Omental fat pad (tissue), 4 donors: ENCODE measurements around the gene NT5C1A. TPM values are rescaled to one million over a fixed set of nuclear protein-coding genes. Genes with fewer than 3 reads are reported as not detected.

ENCODE experiments used
- ATAC-seq: fragments of 150-250 bp; one replicate; pipeline ENCODE4 v1.9.1; 2016; ENCODE audit warnings: mild to moderate bottlenecking, moderate library complexity; ENCODE audit not compliant: low FRiP score
- DNase-seq: peaks from one replicate; pipeline ENCODE4 v3.0.0-alpha.2; 2019; ENCODE audit warnings: low spot score
- total RNA-seq, 4 donors: library from RNA; depleted of rRNA; stranded (reverse); fragments of >200 nt; gene quantifications; one replicate each; pipeline ENCODE4 v1.1.0, GENCODE V29; 2016
- TF ChIP-seq, protein P1 (sequence below), 3 donors: fragments of 450-650 bp; IDR thresholded peaks; one replicate each; pipeline ENCODE4 v1.5.1; 2016 to 2017; ENCODE audit warnings: antibody characterized with exemption in 3 of 3, mild to moderate bottlenecking in 3 of 3, moderate library complexity in 2 of 3

NT5C1A gene
- total RNA-seq, 4 donors from 2014 or later = 1.3 TPM; not detected in 3

DNA sequence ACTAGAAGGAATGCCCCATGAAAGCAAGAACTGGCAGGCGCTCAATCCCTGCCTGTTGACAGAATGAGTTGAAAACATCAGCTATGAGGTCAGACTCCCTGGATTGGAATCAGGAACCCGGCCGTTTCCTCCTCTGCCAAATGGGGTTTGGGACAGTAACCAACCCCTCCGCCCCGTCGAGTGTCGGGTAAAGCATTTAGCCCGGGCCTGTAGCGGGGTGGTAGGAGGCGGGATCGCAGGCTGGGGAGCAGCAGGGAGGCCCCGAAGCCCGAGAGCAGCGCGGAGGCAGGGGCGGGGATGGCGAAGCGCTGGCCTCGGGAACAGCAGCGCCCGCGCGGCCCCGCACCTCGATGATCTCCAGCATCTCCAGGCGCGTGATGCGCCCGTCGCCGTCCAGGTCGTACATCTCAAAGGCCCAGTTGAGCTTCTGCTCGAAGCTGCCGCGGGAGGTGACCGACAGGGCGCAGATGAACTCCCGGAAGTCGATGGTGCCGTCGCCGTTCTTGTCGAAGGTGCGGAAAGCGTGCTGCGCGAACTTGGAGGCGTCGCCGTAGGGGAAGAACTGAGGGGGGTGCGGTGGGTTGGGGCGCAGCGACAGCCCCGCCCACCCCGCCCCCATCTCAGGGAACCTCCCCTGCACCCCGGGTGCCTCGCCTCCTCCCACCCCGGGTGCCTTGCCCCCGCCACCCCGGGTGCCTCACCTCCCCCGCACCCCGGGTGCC is 11.8 kb upstream of the NT5C1A start:
- ATAC-seq (no peak), DNase-seq (no peak)
- TF ChIP-seq, protein P1, sequence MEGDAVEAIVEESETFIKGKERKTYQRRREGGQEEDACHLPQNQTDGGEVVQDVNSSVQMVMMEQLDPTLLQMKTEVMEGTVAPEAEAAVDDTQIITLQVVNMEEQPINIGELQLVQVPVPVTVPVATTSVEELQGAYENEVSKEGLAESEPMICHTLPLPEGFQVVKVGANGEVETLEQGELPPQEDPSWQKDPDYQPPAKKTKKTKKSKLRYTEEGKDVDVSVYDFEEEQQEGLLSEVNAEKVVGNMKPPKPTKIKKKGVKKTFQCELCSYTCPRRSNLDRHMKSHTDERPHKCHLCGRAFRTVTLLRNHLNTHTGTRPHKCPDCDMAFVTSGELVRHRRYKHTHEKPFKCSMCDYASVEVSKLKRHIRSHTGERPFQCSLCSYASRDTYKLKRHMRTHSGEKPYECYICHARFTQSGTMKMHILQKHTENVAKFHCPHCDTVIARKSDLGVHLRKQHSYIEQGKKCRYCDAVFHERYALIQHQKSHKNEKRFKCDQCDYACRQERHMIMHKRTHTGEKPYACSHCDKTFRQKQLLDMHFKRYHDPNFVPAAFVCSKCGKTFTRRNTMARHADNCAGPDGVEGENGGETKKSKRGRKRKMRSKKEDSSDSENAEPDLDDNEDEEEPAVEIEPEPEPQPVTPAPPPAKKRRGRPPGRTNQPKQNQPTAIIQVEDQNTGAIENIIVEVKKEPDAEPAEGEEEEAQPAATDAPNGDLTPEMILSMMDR (IDR thresholded peaks at IDR 0.05) = no peak

DNA sequence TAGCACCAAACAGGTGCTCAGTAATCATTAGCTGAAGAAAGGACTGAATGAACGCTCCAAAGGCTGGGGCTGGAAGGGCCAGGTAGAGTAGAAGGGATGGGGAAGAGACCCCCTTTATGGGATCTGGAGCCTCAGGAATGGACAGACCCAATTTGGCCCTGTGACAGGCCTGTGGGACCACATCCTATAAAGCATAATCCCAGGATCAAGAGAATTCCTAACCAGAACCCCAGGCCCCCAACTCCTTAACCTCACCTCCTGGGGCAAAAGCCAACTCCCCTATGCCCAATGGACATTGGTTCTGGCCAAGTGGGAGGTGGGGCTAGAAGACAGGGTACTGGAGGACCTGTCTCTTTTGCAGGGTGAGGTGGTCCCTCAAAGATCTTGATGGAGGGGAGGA is 10.1 kb upstream of the NT5C1A start:
- ATAC-seq (no peak), DNase-seq (no peak)
- TF ChIP-seq, protein P1 (IDR thresholded peaks at IDR 0.05) = no peak

DNA sequence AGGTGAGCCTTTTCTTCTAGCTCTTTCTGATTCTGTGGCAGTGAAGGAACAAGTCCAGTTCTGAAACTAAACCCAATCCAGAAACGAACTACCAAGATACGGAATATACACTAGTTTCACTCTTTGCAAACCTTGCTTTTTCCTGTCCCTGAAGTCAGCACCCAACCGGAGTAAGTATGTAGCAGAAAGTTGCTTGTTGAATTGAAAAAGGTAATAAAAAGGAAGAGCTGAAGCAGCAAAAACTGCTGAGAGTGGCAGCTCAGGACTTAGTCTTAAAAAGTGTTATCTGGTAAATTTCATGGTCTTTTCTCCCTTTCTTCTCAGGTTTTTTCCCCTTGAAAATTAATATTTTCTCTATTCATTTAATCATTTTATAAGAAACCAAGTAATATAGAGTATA is 9.4 kb upstream of the NT5C1A start:
- DNase-seq (no peak), ATAC-seq (no peak)

DNA sequence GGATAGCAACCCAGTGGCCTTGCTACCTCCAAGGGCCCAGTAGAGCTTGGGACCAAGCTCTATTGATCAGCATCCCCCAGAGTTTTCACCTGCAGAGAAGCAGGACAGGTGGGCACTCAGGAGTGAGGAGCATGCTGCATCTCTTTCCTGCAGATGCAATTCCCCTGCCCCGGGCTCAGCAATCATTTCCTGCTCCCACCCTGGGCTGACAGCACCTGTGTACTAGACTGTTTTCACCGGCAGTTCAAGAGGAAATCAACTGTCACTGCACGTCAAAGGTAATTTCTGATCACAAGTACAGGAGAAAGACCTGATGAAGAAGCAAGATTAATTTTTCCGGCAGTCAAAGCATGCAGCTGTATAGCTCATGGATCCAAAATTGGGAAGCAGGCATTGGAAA is 8.8 kb upstream of the NT5C1A start:
- no peak for DNase-seq
- ATAC-seq = no peak

More for the DNA sequence above, 9.4 kb upstream of the NT5C1A start:
- TF ChIP-seq, protein P1 (IDR thresholded peaks at IDR 0.05) = no peak

DNA sequence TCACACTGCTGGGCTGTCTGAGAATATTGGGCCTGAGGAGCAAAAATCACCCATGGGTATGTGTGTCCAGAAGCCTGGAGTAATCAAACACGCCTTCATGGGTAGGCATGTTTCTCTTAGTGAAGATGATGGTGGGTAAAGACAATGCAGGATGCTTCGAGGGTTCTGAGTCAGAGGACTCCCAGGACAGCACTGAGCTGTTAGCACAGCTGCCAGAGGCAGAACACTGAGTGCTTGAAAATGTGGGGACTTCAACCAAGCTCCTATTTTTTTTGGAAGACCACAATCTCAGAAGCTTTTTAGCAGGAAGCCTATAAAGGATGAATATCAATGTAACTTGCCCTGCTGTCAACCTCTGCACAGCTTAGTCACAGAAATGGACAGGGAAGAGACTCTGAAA is 7.9 kb upstream of the NT5C1A start:
- DNase-seq = no peak
- TF ChIP-seq, protein P1 (IDR thresholded peaks at IDR 0.05) = no peak
- no peak for ATAC-seq

More for the DNA sequence above, 8.8 kb upstream of the NT5C1A start:
- TF ChIP-seq, protein P1 (IDR thresholded peaks at IDR 0.05) = no peak

DNA sequence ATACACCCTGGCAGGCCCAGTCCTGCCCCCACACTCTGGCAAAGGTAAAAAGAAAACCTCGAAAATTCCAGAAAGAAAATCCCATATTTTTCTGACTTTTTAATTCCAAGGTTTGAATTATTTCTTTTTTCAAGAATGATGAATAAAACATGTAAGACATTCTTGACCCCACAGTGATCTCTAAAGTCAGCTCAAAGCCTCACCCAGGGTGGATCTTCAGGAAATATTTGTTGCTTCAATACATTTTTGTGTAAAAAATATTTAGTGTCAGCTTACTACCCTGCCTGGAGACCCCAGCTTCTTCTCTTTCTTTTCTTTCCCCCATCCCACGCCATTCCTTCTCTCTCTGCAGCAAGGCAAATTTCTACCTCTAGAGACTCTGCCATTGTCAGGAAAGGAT is 7.0 kb upstream of the NT5C1A start:
- no peak for DNase-seq
- ATAC-seq = no peak

More for the DNA sequence above, 7.0 kb upstream of the NT5C1A start:
- TF ChIP-seq, protein P1 (IDR thresholded peaks at IDR 0.05) = no peak
